Spleen (tissue), 13 donors: ENCODE results near the gene MCM5. TPM values are rescaled to one million over a fixed set of nuclear protein-coding genes. Genes with fewer than 3 reads are reported as not detected.

Source experiments
- DNase-seq: peaks from one replicate; pipeline ENCODE4 v3.0.0-alpha.2; 2020
- H3K27ac ChIP-seq, 8 donors: fragments of 200-600 bp; sonication (generic) in 7 of 8; 1 replicate in 4 of 8; 2 replicates in 4 of 8; pipeline versions ENCODE4 v1.5.0 to v1.8.0; 2016 to 2021; ENCODE audit warnings: inconsistent platforms in 4 of 8, mild to moderate bottlenecking in 4 of 8, moderate library complexity in 1 of 8
- H3K27me3 ChIP-seq, 7 donors: fragments of 200-600 bp; sonication (generic) in 6 of 7; replicated peaks in 1 of 7; 1 replicate in 4 of 7; 2 replicates in 3 of 7; pipeline versions ENCODE4 v1.5.0 to v1.8.0; 2016 to 2021; ENCODE audit warnings: inconsistent platforms in 3 of 7, mild to moderate bottlenecking in 1 of 7
- H3K36me3 ChIP-seq, 6 donors: fragments of 200-600 bp; sonication (generic) in 5 of 6; 1 replicate in 4 of 6; 2 replicates in 2 of 6; pipeline versions ENCODE4 v1.5.0 to v1.8.0; 2016 to 2021; ENCODE audit warnings: inconsistent platforms in 2 of 6
- H3K4me1 ChIP-seq, 6 donors: fragments of 200-600 bp; sonication (generic) in 5 of 6; 1 replicate in 3 of 6; 2 replicates in 3 of 6; pipeline versions ENCODE4 v1.5.0 to v1.8.0; 2016 to 2021; ENCODE audit warnings: inconsistent platforms in 3 of 6
- H3K4me3 ChIP-seq, 8 donors: fragments of 200-600 bp; sonication (generic) in 7 of 8; 1 replicate in 4 of 8; 2 replicates in 4 of 8; pipeline versions ENCODE4 v1.5.0 to v1.8.0; 2016 to 2021; ENCODE audit warnings: inconsistent platforms in 4 of 8, mild to moderate bottlenecking in 4 of 8, moderate library complexity in 2 of 8
- H3K9me3 ChIP-seq, 8 donors: fragments of 200-600 bp; sonication (generic) in 7 of 8; 1 replicate in 4 of 8; 2 replicates in 4 of 8; pipeline versions ENCODE4 v1.5.0 to v1.8.0; 2016 to 2021; ENCODE audit warnings: inconsistent platforms in 4 of 8
- CTCF ChIP-seq, 11 experiments: fragments of 200-600 bp in 7 of 11; fragments of 450-650 bp in 4 of 11; sonication (generic) in 4 of 11; IDR thresholded peaks in 8 of 11; conservative IDR thresholded peaks in 3 of 11; 1 replicate in 7 of 11; 2 replicates in 4 of 11; pipeline versions ENCODE4 v1.4.0 to v1.8.0; 2016 to 2021; ENCODE audit warnings: antibody characterized with exemption in 11 of 11, inconsistent platforms in 4 of 11, mild to moderate bottlenecking in 1 of 11
- POLR2A ChIP-seq, 3 donors: fragments of 450-650 bp; IDR thresholded peaks; one replicate each; pipeline ENCODE4 v1.5.1; 2017; ENCODE audit warnings: antibody characterized with exemption in 3 of 3, mild to moderate bottlenecking in 1 of 3
- POLR2AphosphoS5 ChIP-seq, 3 donors: sonication (generic); formaldehyde crosslinking; IDR thresholded peaks; one replicate each; pipeline ENCODE4 v1.5.1; 2017; ENCODE audit warnings: antibody characterized with exemption in 3 of 3
- WGBS, 5 donors: extraction: QIAGEN DNeasy Blood & Tissue Kit in 3 of 5; methylation state at CpG; one replicate each; pipeline versions ENCODE4 v1.1.5 to v1.1.7; 2013 to 2018; 5-methylcytosine and 5-hydroxymethylcytosine counted together
- intact Hi-C: fragments of 100-400 bp; cut with DNase I; formaldehyde crosslinking; loops from one replicate; pipeline ENCODE4 v1.15.0; 2023; ENCODE audit warnings: low total_unique reads
- long read RNA-seq, 2 donors: transcript quantifications; one replicate each; lab custom pipeline, GENCODE V29; 2026
- polyA plus RNA-seq, 3 donors: library from polyadenylated mRNA; stranded (reverse); fragments of 200-250 nt; gene quantifications; one replicate each; pipeline ENCODE4 v1.2.1, GENCODE V29; 2013
- total RNA-seq, 7 donors: library from RNA; depleted of rRNA in 3 of 7; stranded (reverse); fragments of >200 nt in 3 of 7; fragmentation: NEBNext Ultra II Directional in 4 of 7; extraction: Animal tissue kit (Norgen Biotek cat#: 25700) in 4 of 7; gene quantifications; one replicate each; pipeline versions ENCODE4 v1.1.0 to v1.2.1, GENCODE V29; 2016 to 2021
- donor health status: healthy with polysubstance abuse.
- donor health status: DM: no; HTN: no; CAD: no; lungs with moderate emphysema.
- donor health status: DM: no; HTN: no; CAD: no.
- donor health status: Bipolar disorder and iron deficiency.
- donor health status: healthy.
- donor health status: DM: no; HTN: no; CAD: no.
- donor health status: DM: yes; HTN: yes; CAD: no.

MCM5 gene
- total RNA-seq (10 to 100 TPM; 51.8 to 96.3 (median 64.8) TPM), polyA plus RNA-seq (10 to 100 TPM; 45.2 to 57.3 (median 49.0) TPM)
- long read RNA-seq, donor 1, transcript MCM5-201 (17 exons, 3,534 nt): major isoform, 23 of 50 reads
- long read RNA-seq, donor 1, partial matches to known transcripts: 27 of 50 reads
- long read RNA-seq, donor 1, other reads (novel, unspliced or antisense): 0 of 50 reads
- long read RNA-seq, donor 2, transcript MCM5-201 (17 exons, 3,534 nt): major isoform, 6 of 13 reads
- long read RNA-seq, donor 2, partial matches to known transcripts: 7 of 13 reads
- long read RNA-seq, donor 2, other reads (novel, unspliced or antisense): 0 of 13 reads

DNA sequence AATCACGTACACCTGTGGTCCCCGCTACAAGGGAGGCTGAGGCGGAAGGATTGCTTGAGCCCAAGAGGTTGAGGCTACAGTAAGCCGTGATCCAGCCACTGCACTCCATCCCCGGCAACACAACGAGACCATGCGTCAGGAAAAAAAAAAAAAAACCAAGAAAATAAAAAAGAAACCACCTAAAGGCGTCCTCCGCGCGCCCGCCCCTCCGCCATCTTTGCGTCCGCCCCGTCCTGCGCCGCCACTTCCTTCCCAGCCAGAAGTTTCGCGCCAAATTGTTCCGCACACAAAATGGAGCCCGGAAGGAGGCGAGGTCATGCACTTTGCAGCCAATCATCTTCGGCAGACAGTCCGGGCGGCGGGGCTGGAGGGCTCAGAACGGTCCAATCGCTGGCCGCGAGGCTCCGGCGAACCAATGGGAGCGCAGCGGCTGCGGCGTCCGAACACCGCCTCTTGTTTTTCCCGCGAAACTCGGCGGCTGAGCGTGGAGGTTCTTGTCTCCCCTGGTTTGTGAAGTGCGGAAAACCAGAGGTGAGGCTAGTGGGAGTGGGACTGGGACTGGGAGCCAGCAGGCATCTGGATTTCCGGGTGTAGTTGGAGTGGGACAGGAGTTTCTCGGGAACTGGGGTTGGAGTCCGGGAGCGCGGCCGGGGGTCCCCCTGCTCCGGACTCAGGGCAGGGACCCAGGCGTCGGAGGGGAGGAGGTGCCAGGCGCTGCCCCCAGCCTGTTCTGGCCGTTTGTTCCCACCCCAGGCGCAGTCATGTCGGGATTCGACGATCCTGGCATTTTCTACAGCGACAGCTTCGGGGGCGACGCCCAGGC is at the start of gene MCM5:
Gene MCM5, plus strand, starts transcription at position 463 of the 823 bp plus-strand sequence. Its CDS starts 299 bp downstream, at position 762.
- Histone ChIP-seq H3K9me3 (no peaks in the 10 kb centered on the region), H3K27ac (peak within 1 kb of the TSS; percentile 65 to 87 (median 82)), H3K4me3 (peak within 1 kb of the TSS; percentile 83 to 99 (median 94)), H3K36me3 (peaks cover 0 to 34% (median 21%) of the 10 kb centered on the region in 6 donors), H3K27me3 (no peaks in the 10 kb centered on the region), H3K4me1 (peaks cover 13 to 85% (median 60%) of the 10 kb centered on the region in 6 donors)
- peak; percentile 98 for DNase-seq
- WGBS, 5 donors: 1 to 2% (median 2%) methylated on average over 46 to 64 of the region's 64 CpGs
- TF ChIP-seq CTCF (IDR thresholded peaks at IDR 0.05 in 8 of 11, conservative IDR thresholded peaks at IDR 0.05 in 3 of 11) (peak in 2 of 11 experiments; percentile 7 to 31), POLR2AphosphoS5 (IDR thresholded peaks at IDR 0.05) (peak; percentile 88 to 90 (median 89)), POLR2A (IDR thresholded peaks at IDR 0.05) (no peak)
- intact Hi-C loops: loop anchor here (10.0 kb wide), 1 partner anchor 45 kb away; no protein-coding TSS in a partner anchor

DNA sequence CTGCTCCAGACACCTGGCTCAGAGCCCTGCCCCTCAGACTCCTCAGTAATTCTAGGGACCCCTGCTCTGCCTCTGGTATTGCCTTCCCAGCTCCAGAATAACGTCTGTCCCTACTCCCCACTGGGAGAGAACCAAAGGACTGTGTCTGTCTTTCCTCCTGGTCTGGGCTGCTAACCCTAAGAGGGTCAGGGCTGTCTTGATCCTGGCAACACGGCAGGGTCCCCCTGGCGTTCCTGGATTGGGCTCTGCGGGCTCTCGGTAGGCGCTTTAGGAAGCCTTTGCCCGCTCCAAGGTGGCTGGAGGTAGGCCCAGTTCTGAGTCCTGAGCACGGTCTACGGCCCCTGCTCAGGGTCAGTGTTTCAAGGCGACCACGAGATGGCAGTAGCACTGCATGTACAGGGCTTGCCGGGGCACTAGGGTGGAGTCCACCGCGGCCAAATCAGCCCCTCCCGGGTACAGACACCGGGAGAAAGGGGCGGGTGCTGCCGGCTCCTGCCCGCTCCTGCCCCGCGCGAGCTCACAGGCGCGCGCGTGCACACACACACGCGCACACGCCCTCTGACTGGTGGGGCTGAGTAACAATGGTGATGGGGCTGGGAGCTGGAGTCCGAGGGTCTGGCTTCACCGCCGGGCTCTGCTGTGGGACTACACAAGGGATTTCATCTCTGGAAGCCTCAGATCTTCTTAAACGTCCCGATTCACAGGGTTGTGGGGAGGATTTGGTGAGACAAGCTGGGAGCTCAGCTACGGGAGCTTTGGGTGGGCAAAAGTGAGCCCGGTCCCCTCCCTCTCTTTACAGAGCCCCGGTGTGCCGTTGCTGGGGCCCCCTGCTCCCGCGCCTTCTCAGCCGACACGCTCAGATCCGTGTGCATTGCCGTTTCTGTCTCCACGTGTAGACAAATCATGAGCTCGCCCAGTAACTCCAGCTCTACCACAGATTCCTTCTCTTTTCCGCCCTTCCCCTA is 49.1 kb upstream of the MCM5 start:
- TF ChIP-seq CTCF (IDR thresholded peaks at IDR 0.05 in 8 of 11, conservative IDR thresholded peaks at IDR 0.05 in 3 of 11) (peak; percentile 90 to 99 (median 96)), POLR2A (IDR thresholded peaks at IDR 0.05) (peak in 1 of 3 donors; percentile 31), POLR2AphosphoS5 (IDR thresholded peaks at IDR 0.05) (peak; percentile 89 to 90 (median 90))
- Histone ChIP-seq H3K9me3 (no peaks in the 10 kb centered on the region), H3K27ac (peak overlapping the region; percentile 33 to 95 (median 84)), H3K4me1 (peaks cover 14 to 60% (median 44%) of the 10 kb centered on the region in 6 donors), H3K27me3 (no peaks in the 10 kb centered on the region), H3K4me3 (peak overlapping the region; percentile 12 to 70 (median 46)), H3K36me3 (peaks cover 0 to 31% (median 15%) of the 10 kb centered on the region in 6 donors)
- intact Hi-C loops: loop anchor here (5.0 to 10.0 kb wide), 2 partner anchors 54 to 231 kb away; partner anchors contain the start of gene MCM5
- DNase-seq: peak; percentile 97
- WGBS, 5 donors: 2 to 7% (median 3%) methylated on average over 22 to 47 of the region's 47 CpGs

- peaks cover 0 to 15% (median 6%) of the 10 kb centered on the region in 6 donors for H3K36me3 ChIP-seq
- peak overlapping the region; percentile 64 to 95 (median 84) for H3K27ac ChIP-seq
- peak overlapping the region in 4 of 8 donors; percentile 2 to 70 (median 10) for H3K4me3 ChIP-seq
- no peaks in the 10 kb centered on the region for H3K27me3 ChIP-seq
- intact Hi-C loops: loop anchor here (5.0 to 10.0 kb wide), 2 partner anchors 52 to 230 kb away; partner anchors contain the start of gene MCM5
- peak; percentile 94 for DNase-seq
- 28 to 38% (median 33%) methylated on average over 7 to 19 of the region's 19 CpGs for WGBS, 5 donors
- TF ChIP-seq POLR2A (IDR thresholded peaks at IDR 0.05) (no peak), CTCF (IDR thresholded peaks at IDR 0.05 in 8 of 11, conservative IDR thresholded peaks at IDR 0.05 in 3 of 11) (peak in 6 of 11 experiments; percentile 10 to 55 (median 42)), POLR2AphosphoS5 (IDR thresholded peaks at IDR 0.05) (peak; percentile 85 to 92 (median 89))
- peaks cover 14 to 77% (median 52%) of the 10 kb centered on the region in 6 donors for H3K4me1 ChIP-seq
- no peaks in the 10 kb centered on the region for H3K9me3 ChIP-seq
These were observed 47.5 kb upstream of the MCM5 start for GRCh38 chr22:35352214-35353111.
